HG03558 (cell line): ENCODE results near the gene RHPN2.
"Not testable (repeated sequence)": the region's sequence is repeated elsewhere in the genome, so short reads cannot be mapped to it uniquely, and the experiment has no call there.

Source experiments
- ATAC-seq: cut with Tn5 transposase; IDR thresholded peaks from one replicate; pipeline ENCODE4 v1.9.1; 2021; ENCODE audit warnings: moderate number of reproducible peaks; ENCODE audit not compliant: unreplicated experiment; ENCODE audit errors: extremely low read depth

The RHPN2 gene

DNA sequence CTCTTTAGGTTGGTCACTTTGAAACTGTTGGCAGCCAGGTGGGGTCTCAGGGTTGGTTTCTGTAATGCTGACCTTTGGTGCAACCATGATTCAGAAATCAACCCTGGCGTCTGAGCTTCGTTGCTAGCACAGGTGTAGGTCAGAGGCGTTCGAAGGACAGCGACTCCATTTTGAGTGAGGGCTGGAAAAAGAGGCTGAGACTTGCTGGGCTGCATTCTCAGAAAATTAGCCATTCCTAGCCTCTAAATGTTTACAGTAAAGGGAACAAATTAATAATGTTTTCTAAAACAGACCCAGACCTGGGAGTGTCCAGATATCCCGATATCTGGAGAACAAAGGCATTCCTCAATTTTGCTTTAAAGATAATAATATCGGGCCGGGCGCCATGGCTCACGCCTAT is 29.2 kb downstream of the RHPN2 start:
- ATAC-seq, result no peak

DNA sequence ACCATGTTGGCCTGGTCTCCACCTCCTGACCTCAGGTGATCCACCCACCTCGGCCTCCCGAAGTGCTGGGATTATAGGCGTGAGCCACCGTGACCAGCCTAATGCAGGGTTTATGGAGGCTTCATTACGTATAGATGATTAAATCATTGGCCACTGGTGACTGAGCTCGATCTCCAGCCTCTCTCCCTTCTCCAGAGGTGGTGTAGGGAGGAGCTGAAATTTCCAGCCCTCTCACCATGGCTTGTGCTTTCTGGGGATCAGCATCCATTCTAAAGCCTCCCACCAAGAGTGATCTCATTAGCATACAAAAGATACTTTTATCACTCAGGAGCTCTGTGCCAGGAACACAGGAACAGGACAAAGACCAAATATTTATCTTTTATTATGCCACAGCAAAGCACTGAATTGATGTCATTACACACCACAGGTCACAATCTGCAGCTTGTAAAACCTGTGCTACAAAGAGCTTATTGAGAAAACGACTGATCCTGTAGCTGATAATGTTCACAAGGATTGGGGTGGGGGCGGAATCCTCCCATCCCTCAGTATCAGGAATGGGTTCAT is 32.4 kb downstream of the RHPN2 start:
- ATAC-seq, result no peak

DNA sequence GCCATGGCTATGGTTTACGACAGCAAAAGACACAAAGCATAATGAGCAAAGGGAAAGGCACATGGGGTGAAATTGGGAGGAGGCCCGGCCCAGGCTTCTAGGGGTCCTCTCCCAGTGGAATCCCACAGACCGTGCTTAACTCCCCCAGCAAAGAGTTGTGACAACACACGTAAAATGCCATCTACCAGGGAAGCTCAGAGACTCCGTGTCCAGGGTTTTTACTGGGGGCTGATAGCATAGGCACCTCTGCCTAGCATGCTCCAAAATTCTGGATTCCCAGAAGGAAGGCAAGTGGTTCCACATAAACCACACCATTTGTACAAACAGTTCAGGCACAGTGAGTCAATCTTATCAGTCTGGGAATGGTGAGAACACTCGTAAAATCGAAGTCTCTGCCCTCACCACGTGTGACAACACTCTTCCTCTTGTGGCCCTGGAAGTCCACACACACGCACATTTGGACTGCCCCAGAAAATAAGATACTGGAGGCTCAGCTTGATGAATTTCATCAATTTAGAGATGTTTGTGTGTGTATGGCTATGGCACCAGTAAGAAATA is 34.9 kb downstream of the RHPN2 start:
- ATAC-seq, result no peak

DNA sequence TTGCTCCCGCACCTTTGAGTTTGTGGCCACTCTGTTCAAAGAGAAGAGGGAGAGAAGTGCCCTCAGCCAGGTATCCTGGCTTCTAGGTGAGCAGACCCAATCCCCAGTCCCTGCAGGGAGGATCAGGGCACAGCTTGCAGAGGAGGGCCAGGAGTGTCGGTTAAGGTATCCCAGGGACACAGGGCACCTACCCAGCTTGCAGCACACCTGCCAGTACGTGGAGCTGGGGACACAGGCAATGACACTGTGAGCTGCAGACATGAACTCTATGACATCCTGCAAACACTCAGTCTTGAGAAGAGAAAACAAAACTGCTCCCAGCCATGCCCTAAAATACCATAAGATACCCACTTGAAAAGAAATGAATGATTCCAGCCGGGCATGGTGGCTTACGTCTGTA is 38.1 kb downstream of the RHPN2 start:
- ATAC-seq, result not testable (repeated sequence)

DNA sequence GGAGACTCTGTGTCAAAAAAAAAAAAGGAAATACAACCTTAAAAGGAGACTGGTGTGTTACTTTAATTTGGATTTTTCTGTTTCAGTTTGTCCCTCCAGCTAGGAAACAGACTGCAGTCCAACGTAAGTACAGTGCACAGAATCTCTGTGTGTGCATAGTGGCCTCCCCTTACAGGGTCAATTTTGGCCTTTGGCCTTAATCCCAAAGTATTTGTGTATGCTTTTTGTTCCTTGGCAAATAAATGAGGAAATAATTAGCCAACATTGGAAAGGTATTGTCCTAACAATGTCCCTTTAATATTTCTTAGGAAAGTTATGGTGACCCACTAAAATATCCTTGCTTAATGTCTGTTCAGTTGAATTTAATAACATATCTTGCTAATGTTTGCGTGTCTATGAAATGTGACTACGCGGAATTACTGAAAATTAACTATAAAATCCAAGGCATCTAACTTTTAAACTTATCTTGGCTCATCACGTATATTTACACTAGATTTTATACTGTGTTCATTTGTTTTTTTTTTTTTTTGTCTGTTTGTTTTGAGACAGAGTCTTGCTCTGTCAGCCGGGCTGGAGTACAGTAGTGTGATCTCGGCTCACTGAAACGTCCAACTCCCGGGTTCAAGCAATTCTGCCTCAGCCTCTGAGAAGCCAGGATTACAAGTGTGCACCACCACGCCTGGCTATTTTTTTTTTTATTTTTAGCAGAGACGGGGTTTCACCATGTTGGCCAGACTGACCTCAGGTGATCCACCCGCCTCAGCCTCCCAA is 39.0 kb downstream of the RHPN2 start:
- ATAC-seq, result not testable (repeated sequence)

DNA sequence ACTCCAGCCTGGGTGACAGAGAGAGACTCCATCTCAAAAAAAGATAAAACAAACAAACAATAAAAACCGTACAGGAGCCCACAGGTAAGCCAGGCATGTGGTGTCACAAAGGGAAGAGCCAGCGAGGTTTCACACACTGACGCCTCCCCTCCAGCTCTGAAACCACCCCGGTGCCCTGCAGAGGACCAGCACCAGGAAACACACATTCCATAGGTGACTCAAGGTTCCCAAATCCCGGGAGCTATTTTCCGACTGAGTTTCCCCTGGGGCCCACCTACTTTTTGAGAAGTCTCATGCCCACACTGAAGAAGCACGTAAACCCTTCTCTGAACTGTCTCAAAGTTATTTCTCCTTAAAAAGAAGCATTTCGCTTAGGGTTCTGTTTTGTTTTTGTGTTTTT is 40.3 kb downstream of the RHPN2 start:
- ATAC-seq, result no peak

DNA sequence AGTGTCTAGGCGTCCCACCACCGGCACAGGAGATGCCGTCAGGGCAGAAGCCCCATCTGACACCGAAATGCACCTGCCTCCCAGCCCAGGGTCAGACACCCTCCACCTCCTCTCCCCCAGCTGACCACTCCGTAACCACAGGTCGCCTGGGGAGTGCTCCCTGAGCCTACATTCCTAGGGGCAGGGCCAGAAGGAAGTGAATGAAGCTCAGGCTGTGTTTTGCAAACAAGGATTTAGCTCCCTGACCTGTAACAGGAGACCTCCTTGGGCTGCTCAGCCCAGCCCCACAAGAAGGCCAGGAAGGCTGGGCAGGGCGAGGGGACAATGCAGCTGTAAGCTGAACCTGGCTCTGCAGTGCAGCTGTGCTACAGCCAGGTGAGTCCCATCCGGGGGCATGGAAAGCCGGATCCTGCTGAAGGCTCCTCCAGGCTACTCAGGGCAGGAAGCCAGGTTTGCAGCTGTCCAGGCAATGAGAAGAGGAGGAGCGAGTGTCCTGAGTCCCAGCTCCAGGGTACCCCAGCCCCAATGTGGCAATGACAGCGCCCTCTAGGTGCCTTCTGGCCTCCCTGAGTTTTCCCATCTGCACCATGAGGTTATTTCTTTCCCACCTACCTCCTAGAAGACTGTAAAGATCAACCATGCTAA is 42.1 kb downstream of the RHPN2 start:
- no peak for ATAC-seq

DNA sequence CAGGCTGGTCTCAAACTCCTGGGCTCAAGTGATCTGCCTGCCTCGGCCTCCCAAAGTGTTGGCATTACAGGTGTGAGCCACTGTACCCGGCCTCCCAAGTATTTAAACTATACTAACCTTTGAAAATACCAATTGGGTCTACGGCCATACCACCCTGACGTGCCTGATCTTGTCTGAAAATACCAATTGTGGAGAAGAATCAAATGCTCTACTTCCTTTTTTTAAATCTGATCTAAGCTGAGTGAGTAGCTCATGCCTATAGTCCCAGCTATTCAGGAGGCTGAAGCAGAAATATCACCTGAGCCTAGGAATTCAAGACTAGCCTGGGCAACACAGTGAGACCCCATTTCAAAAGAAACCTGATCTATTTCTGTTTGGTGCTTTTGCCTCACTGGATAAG is 53.8 kb downstream of the RHPN2 start:
- ATAC-seq, result not testable (repeated sequence)

DNA sequence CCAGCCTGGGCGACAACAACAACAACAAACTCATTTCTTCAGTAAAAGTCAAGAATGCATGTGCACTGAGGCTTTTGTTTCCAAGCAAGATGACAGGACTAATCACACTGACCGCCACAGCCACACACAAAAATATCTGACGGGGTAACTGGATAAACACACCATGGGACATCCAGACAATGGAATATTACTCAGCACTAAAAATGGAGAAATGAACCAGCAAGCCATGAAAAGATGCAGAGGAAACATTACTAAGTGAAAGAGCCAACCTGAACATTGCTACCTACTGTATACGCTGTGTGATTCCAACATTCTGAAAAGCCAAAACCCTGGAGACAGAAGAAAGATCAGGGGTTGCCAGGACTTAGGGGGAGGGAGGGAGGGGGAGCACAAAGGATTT is 56.0 kb downstream of the RHPN2 start:
- no peak for ATAC-seq

DNA sequence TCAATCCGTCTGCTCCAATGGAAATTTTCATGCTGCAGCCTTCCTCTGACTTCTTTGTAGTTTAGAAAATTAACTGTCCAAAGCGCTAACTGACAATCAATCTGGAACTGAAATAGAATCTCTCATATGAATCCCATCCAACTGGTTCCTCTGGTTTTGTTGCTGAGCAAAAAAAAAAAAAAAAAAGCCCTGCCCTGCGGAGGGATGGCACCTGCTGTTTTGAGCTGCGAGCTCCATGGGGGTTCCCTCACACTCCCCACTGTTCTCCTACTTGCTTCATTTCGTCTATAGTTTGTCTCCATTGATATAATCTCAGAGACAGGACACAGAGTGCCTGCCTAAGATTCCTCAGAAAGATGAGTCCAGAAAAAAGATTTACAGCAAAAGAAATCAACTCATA is 59.2 kb downstream of the RHPN2 start:
- ATAC-seq, result no peak

DNA sequence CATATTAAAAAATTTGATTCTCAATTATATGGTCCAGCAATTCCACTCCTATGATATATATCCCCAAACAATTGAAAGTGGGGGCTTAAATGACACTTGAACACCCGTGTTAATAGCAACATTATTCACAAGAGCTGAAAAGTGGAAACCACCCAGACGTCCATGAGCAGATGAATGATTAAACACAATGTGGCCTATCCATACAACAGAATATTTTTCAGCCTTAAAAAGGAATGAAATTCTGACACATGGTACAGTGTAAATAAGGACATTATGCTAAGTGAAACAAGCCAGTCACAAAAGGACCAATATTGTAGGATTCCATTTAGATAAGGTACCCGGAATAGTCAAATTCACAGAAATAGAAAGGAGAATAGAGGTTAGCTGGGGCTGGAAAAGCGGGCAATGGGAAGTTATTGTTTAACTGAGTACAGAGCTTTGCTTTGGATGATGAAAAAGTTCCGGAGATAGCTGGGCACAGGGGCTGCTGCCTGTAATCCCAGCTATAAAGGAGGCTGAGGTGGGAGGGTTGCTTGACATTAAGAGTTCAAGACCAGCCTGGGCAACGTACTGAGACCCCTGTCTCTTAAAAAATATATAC is 61.2 kb downstream of the RHPN2 start:
- not testable (repeated sequence) for ATAC-seq

DNA sequence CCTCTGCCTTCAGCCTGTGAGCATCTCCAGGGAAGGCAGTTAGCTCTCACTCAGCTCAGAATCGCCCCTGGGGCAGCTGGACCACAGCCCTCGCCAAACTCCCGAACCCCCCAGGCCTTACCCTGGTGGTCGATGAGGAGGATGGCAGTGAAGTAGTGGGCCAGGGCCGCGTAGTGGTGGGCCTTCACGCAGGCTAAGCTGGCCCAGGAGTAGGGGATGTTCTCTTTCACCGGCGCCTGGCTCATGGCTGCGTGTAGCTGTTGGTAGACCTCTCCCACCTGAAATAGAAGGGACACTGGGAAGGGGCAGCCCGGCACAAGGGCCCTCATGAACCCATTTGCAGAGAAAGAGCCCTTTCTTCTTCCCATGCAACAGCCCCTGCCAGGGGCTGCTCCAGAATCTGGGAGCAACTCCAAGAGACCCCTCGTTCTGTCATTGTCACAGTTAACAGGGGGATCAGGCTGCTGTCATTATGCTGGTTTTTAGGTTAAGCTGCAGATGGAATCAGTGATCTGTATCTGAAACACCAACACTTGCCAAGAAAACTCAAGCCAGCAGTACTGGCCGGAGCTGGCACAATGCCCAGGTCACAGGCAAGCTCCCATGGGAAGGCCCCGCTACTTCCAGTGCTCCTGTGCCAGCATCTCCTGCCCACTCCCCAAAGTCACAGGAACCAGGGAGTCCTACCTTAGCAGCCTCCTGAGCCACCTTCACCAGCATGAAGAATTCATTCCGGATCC is 62.4 kb downstream of the RHPN2 start:
- ATAC-seq, result not testable (repeated sequence)

DNA sequence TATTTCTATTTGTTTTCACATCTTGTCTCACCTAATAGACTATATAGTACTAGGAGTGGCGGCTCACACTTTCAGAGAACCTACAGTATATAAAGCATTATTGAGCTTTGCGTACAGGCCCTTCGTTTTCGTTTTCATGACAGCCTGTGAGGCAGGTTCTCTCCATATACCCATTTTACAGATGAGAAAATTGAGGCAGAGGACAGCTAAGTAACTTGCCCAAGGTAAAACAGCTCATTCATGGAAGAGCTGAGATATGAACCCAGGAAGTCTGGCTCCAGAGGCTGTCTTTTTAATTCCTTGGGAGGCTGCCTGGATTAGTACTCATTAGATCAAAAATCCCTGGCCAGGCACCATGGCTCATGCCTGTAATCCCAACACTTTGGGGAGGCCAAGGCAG is 63.8 kb downstream of the RHPN2 start:
- no peak for ATAC-seq

DNA sequence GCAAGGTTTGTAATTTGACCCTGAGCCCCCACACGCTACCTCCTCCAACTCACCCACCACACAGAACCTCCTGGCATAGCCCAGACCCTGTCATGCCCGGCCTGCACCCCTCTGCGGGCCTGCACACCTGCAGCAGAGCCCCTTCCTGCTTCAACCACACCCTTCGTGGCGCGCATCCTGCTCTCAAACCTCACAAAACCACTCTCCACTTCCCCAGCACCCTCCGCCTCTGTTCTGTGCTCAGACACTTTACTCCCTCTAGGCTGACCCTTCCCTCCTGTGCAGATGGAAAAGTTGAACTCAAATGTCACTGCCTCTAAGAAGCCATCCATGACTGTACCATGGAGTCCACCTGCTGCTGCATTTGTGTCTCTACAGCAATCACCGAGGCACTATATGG is 64.2 kb downstream of the RHPN2 start:
- no peak for ATAC-seq

DNA sequence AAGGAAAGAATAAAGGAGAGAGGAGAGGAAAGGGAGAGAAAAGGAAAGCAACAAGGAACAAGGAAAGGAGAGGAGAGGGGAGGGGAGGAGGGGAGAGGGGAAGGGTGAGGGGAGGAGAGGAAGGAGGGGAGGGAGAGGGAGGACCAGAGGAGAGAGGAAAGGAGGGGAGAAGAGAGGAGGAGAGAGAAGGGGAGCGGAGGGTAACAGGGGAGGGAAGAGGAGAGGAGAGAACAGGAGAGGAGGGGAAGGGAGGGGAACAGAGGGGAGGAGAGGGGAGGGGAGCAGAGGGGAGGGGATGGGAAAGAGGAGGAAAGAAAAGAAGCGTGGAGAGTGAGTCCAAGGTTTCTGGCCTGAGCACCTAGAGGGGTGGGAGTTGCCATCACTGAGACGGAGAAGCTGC is 66.0 kb downstream of the RHPN2 start:
- ATAC-seq, result no peak

DNA sequence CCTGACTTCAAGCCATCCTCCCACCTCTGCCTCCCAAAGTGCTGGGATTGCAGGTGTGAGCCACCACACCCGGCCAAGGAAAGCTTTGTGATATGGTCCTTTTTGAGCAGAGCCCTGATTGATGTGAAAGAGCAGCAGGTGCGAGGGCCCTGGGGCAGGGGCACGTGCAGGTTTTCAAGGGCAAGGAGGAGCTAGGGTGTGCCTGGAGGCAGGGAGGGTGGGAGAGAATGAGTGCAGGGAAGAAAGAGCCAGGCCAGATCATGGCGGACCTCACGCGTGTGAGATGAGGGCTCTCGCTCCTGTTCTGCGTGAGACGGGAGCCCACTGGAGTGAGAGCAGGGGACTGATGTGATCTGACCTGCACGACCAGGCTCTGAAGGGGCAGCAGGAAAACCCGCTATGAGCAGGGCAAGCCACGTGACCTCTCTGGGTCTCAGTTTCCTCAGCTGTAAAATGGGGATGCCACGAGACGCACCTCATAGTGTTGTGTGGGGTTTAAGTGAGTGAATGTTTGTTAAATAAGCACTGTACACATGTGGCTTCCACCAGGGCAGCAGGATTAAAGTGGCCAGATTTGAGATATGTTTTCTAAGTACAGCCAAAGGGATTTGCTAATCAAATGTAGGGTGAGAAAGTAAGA is 66.9 kb downstream of the RHPN2 start:
- no peak for ATAC-seq

DNA sequence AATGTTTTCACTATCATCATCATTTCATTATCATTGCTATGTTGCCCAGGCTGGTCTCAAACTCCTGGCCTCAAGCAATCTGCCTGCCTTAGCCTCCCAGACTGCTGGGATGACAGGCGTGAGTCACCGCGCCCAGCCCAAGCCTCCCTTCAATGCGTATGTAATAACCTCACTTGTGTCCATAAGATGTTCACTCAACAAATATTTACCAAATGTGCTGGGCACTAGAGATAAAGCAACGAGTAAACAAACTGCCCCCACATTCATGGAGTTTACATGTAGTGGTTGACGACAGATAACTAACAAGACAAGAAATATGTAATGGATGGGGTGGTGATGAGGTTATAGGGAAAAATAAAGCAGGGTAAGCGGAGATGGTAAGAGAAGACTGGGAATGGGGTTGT is 67.6 kb downstream of the RHPN2 start:
- ATAC-seq, result not testable (repeated sequence)

DNA sequence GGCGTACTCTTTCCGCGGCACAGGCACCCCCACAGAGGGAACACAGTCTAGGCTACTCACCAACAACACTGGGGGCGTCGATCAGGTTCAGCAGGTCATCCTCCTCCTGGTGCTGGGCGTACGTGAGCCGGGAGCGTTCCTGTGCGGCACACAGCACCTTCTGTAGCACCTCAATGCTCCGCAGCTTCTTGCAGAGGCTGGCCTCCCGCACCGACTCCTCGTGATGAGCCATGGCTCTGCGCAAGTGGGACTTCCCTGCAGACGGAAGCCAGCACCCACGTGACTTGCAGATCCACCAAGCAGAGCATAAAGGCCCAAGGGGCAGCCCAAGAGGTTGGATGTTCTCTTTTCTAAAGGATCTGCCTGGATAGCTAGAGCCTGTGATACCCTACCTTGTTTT is 68.7 kb downstream of the RHPN2 start:
- ATAC-seq, result not testable (repeated sequence)

DNA sequence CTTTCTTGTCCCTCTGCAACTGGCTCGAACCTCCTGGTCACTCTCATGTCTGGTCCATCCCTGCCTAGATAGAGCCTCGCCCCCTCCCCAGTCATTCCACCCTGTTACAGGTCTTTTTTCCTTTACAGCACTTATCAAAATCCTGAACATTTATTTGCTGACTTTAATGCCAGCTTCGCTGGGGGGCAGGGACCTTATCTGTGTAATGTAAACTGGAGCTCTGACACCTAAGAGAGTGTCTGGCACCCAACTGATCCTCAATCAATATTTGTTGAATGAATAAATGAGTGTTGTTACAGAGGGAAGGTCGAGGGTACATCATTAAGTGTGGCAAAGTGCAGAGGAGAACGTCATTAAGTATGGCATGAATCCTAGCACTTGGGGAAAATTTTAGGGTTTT is 76.0 kb downstream of the RHPN2 start:
- no peak for ATAC-seq

DNA sequence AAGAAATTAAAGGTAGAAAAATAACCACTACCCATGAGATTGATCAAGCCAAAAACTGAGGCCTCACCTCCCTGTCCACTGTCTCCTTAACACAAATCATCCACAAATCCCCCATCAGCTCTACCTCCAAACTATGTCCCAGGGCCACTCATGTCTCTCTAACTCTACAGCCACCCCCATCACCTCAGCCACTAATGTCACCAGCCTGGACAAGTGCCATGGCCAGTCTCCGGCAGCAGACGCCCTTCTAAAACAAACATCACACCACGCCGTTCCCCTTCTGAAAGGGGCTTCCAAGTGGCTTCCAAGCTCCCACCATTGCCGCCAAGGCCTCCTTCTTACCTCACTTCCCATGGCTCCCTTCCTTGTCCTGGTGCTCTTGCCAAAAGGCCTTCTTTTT is 76.4 kb downstream of the RHPN2 start:
- ATAC-seq, result not testable (repeated sequence)
